Mesenchymal stem cell (in vitro differentiated cells and primary cell): ENCODE data around the gene FSD1L.
A peak's percentile ranks its signal among the peaks of the same experiment; 100 is the strongest.
"Not testable (repeated sequence)": the region's sequence is repeated elsewhere in the genome, so short reads cannot be mapped to it uniquely, and the experiment has no call there.

Experiments
- DNase-seq: peaks from one replicate; pipeline ENCODE4 v3.0.0-alpha.2; 2013
- H2AFZ ChIP-seq: one replicate; pipeline ENCODE4 v1.6.1; 2013; ENCODE audit warnings: low read depth, mild to moderate bottlenecking, control low read depth, inconsistent platforms, low read length, moderate library complexity
- H2AK5ac ChIP-seq: 2 replicates; pipeline ENCODE4 v1.6.1; 2013; ENCODE audit warnings: low read length, moderate library complexity, mild to moderate bottlenecking, inconsistent platforms; ENCODE audit not compliant: severe bottlenecking
- H2BK120ac ChIP-seq: one replicate; pipeline ENCODE4 v1.6.1; 2013; ENCODE audit warnings: low read depth, mild to moderate bottlenecking, inconsistent platforms, low read length, moderate library complexity
- H2BK12ac ChIP-seq, 2 experiments: one replicate each; pipeline ENCODE4 v1.6.1; 2013; ENCODE audit warnings: inconsistent platforms in 2 of 2, low read length in 2 of 2, mild to moderate bottlenecking in 2 of 2, moderate library complexity in 2 of 2, control low read depth in 1 of 2
- H2BK15ac ChIP-seq: one replicate; pipeline ENCODE4 v1.6.1; 2013; ENCODE audit warnings: mild to moderate bottlenecking, low read depth, inconsistent platforms; ENCODE audit not compliant: poor library complexity, severe bottlenecking
- H2BK5ac ChIP-seq: 2 replicates; pipeline ENCODE4 v1.6.1; 2013; ENCODE audit warnings: low read depth, mild to moderate bottlenecking, low read length, control low read depth, inconsistent platforms; ENCODE audit not compliant: poor library complexity, severe bottlenecking
- H3K14ac ChIP-seq, 2 experiments: one replicate each; pipeline ENCODE4 v1.6.1; 2013; ENCODE audit warnings: inconsistent platforms in 2 of 2, low read length in 2 of 2, control low read depth in 1 of 2, mild to moderate bottlenecking in 1 of 2, moderate library complexity in 1 of 2
- H3K18ac ChIP-seq, 2 experiments: one replicate each; pipeline ENCODE4 v1.6.1; 2013; ENCODE audit warnings: inconsistent platforms in 2 of 2, low read length in 2 of 2, control low read depth in 1 of 2, low read depth in 1 of 2, mild to moderate bottlenecking in 1 of 2
- H3K23ac ChIP-seq, 2 experiments: one replicate each; pipeline ENCODE4 v1.6.1; 2013; ENCODE audit warnings: inconsistent platforms in 2 of 2, low read length in 2 of 2, mild to moderate bottlenecking in 2 of 2, moderate library complexity in 2 of 2, control low read depth in 1 of 2
- H3K27ac ChIP-seq: 2 replicates; pipeline ENCODE4 v1.5.1; 2013; ENCODE audit warnings: mild to moderate bottlenecking, moderate library complexity, low read length, control low read depth, inconsistent platforms; ENCODE audit not compliant: poor library complexity, severe bottlenecking
- H3K27me3 ChIP-seq, 2 experiments: 2 replicates each; pipeline versions ENCODE4 v1.6.1 to v1.7.0; 2013; ENCODE audit warnings: low read length in 2 of 2, mild to moderate bottlenecking in 2 of 2, moderate library complexity in 2 of 2, control low read depth in 1 of 2, inconsistent platforms in 1 of 2; ENCODE audit not compliant: control insufficient read depth in 1 of 2, insufficient read depth in 1 of 2
- H3K36me3 ChIP-seq, 2 experiments: 2 replicates each; pipeline versions ENCODE4 v1.6.1 to v1.7.0; 2013; ENCODE audit warnings: low read length in 2 of 2, control low read depth in 1 of 2, inconsistent platforms in 1 of 2, low read depth in 1 of 2, mild to moderate bottlenecking in 1 of 2; ENCODE audit not compliant: insufficient read depth in 2 of 2, control insufficient read depth in 1 of 2
- H3K4ac ChIP-seq, 2 experiments: one replicate each; pipeline ENCODE4 v1.6.1; 2013; ENCODE audit warnings: inconsistent platforms in 2 of 2, low read length in 2 of 2, mild to moderate bottlenecking in 2 of 2, moderate library complexity in 2 of 2, control low read depth in 1 of 2, low read depth in 1 of 2
- H3K4me1 ChIP-seq: 2 replicates; pipeline ENCODE4 v1.6.1; 2013; ENCODE audit warnings: low read depth, low read length, control low read depth; ENCODE audit not compliant: control insufficient read depth, insufficient read depth
- H3K4me2 ChIP-seq: 2 replicates; pipeline ENCODE4 v1.6.1; 2013; ENCODE audit warnings: low read length, mild to moderate bottlenecking, inconsistent platforms; ENCODE audit not compliant: poor library complexity, severe bottlenecking
- H3K4me3 ChIP-seq, 2 experiments: 2 replicates each; pipeline versions ENCODE4 v1.5.1 to v1.7.0; 2013; ENCODE audit warnings: low read length in 2 of 2, mild to moderate bottlenecking in 2 of 2, control low read depth in 1 of 2, low read depth in 1 of 2; ENCODE audit not compliant: insufficient read depth in 1 of 2
- H3K79me1 ChIP-seq: replicated peaks from 2 replicates; pipeline ENCODE4 v1.6.1; 2013; ENCODE audit warnings: mild to moderate bottlenecking, control low read depth, low read length, inconsistent platforms; ENCODE audit not compliant: poor library complexity, severe bottlenecking
- H3K9ac ChIP-seq: 2 replicates; pipeline ENCODE4 v1.7.0; 2013; ENCODE audit warnings: mild to moderate bottlenecking, low read length, moderate library complexity
- H3K9me3 ChIP-seq: 2 replicates; pipeline ENCODE4 v1.7.0; 2013; ENCODE audit warnings: mild to moderate bottlenecking, low read length; ENCODE audit not compliant: control insufficient read depth
- H4K8ac ChIP-seq: one replicate; pipeline ENCODE4 v1.6.1; 2013; ENCODE audit warnings: inconsistent platforms, mild to moderate bottlenecking, low read length, moderate library complexity
- H4K91ac ChIP-seq: one replicate; pipeline ENCODE4 v1.6.1; 2013; ENCODE audit warnings: mild to moderate bottlenecking, low read length, inconsistent platforms
- WGBS: methylation state at CpG from one replicate; pipeline ENCODE4 v1.1.7; 2013; ENCODE audit warnings: mixed read lengths; 5-methylcytosine and 5-hydroxymethylcytosine counted together

The FSD1L gene

DNA sequence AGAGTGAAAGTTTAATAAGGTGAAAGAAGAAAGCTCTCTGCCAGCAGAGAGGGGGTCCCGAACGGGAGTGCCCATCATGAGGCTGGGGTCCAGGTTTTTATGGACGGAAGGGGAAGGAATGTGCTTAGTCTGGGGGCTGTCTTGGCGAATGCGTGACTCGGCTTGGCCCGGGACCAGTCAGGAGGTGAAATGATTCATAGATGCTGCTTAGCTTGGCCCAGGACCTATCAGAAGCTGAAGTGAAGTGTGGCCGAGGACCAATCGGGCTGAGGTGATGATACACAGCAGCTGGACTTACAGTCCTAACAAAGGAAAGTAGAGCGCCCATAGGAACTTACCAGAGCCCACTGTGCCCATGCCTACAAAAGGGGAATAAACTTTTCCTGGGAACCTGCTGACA, 106.2 kb downstream of the FSD1L start:
- no peak overlapping the region for H2AK5ac ChIP-seq
- no peak for DNase-seq
- no peak overlapping the region for H3K27ac ChIP-seq
- no peak overlapping the region for H2BK15ac ChIP-seq
- no peak overlapping the region for H3K4me2 ChIP-seq
- H2AFZ ChIP-seq, result no peak overlapping the region
- H3K79me1 ChIP-seq, result peaks cover 6% of the 10 kb centered on the region
- H3K4me3 ChIP-seq, result no peak overlapping the region
- no peak overlapping the region for H3K23ac ChIP-seq
- no peaks in the 10 kb centered on the region for H3K4me1 ChIP-seq
- no peak overlapping the region for H4K8ac ChIP-seq
- 97% methylated on average over 10 of the region's 10 CpGs for WGBS
- H3K9me3 ChIP-seq, result no peaks in the 10 kb centered on the region
- peaks cover 4% of the 10 kb centered on the region in 2 experiments for H3K36me3 ChIP-seq
- H3K4ac ChIP-seq, result no peak overlapping the region
- no peak overlapping the region for H3K18ac ChIP-seq
- no peak overlapping the region for H2BK12ac ChIP-seq
- H2BK5ac ChIP-seq, result no peak overlapping the region
- no peak overlapping the region for H3K9ac ChIP-seq
- no peak overlapping the region for H3K14ac ChIP-seq
- no peak overlapping the region for H4K91ac ChIP-seq
- no peak overlapping the region for H2BK120ac ChIP-seq
- no peaks in the 10 kb centered on the region for H3K27me3 ChIP-seq

DNA sequence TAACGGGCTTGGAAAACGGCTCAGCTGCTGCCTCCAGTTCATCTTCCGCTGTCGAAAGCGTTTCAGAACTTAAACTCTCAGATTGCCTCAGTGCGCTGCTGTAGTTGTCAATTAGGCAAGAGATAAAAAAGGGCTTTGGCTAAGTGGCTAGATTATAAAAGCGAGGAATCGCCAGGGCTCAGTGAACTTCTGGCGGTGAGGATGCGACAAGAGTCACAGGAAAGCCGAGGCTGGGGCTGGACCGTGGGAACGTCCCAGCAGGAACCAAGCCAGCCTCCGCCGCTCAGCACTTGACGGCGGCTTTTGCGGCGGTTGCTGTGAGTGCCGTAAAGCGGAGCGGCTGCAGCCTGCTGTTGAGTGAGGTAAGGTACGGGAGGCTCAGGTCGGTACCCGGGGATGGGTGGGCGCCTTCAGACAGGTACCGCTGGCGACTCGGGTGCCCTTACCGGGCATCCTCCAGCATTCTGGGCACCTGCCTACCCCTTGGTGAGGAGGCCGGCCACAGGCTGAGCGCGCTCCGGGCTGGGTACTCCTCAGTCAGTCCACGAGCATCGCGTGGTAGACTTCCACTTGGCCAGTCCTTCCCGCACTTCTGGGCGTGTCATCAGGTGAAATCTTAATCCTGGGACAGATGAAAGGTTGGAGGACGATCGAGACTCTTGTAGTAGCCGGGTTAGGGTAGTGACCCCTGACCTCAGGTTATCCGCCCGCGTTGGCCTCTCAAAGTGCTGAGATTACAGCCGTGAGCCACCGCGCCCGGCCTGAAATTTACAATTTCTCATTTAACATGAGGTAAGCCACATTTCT, 110.2 kb downstream of the FSD1L start, which contains the start of gene FKTN:
Gene FKTN, plus strand, starts transcription at position 328 of the 807 bp plus-strand sequence. CDS start 16,902 bp downstream, outside the sequence.
- Histone ChIP-seq H3K9ac (peak within 1 kb of the TSS; percentile 88), H3K4me1 (no peaks in the 10 kb centered on the region), H4K91ac (no peak within 1 kb of the TSS), H3K27ac (peak within 1 kb of the TSS; percentile 46), H3K23ac (no peak within 1 kb of the TSS), H2AK5ac (no peak within 1 kb of the TSS), H4K8ac (peak within 1 kb of the TSS; percentile 94), H2AFZ (peak within 1 kb of the TSS; percentile 90), H3K4ac (peak within 1 kb of the TSS in 1 of 2 experiments; percentile 65), H3K9me3 (no peaks in the 10 kb centered on the region), H3K27me3 (no peaks in the 10 kb centered on the region), H2BK12ac (no peak within 1 kb of the TSS), H3K36me3 (peaks cover 4 to 6% of the 10 kb centered on the region in 2 experiments), H2BK120ac (no peak within 1 kb of the TSS), H2BK15ac (no peak within 1 kb of the TSS), H3K4me2 (peak within 1 kb of the TSS; percentile 87), H3K79me1 (peaks cover 13% of the 10 kb centered on the region), H3K14ac (peak within 1 kb of the TSS in 1 of 2 experiments; percentile 37), H3K4me3 (peak within 1 kb of the TSS; percentile 88 to 99), H2BK5ac (no peak within 1 kb of the TSS), H3K18ac (peak within 1 kb of the TSS; percentile 37 to 90)
- WGBS, result 3% methylated on average over 45 of the region's 49 CpGs
- DNase-seq, result peak; percentile 91

DNA sequence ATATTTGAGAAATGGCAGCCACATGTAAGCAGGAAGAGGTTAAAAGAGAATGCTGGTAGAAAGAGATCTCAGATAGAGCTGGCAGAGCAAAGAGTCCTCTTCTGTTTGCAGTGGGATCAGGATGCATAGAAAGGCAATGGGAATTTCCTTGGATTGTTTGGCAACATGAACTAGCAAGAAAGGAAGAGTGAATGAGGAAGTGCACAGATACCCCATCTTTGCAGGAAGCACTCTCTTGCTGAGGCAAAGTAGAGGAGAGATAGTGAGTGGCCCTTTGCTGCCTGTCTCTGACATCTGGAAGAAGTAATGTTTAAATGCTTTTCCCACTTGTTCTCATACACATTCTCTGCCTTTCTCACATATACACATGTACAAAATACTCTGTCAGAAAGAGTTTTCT, 124.6 kb downstream of the FSD1L start:
- Histone ChIP-seq H3K79me1 (peaks cover 2% of the 10 kb centered on the region), H3K4me3 (no peak overlapping the region), H2BK120ac (no peak overlapping the region), H3K9ac (no peak overlapping the region), H2AFZ (no peak overlapping the region), H3K27me3 (no peaks in the 10 kb centered on the region), H2BK15ac (no peak overlapping the region), H3K27ac (no peak overlapping the region), H3K4ac (no peak overlapping the region), H3K23ac (no peak overlapping the region), H2BK12ac (no peak overlapping the region), H3K4me1 (no peaks in the 10 kb centered on the region), H2BK5ac (no peak overlapping the region), H4K8ac (no peak overlapping the region), H3K4me2 (no peak overlapping the region), H2AK5ac (no peak overlapping the region), H3K9me3 (peaks cover 4% of the 10 kb centered on the region), H3K36me3 (peaks cover 0 to 27% of the 10 kb centered on the region in 2 experiments), H4K91ac (no peak overlapping the region), H3K14ac (no peak overlapping the region), H3K18ac (no peak overlapping the region)
- no peak for DNase-seq

DNA sequence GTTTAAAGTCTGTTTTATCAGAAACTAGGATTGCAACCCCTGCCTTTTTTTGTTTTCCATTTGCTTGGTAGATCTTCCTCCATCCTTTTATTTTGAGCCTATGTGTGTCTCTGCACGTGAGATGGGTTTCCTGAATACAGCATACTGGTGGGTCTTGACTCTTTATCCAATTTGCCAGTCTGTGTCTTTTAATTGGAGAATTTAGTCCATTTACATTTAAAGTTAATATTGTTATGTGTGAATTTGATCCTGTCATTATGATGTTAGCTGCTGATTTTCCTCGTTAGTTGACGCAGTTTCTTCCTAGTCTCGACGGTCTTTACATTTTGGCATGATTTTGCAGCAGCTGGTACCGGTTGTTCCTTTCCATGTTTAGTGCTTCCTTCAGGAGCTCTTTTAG, 132.1 kb downstream of the FSD1L start:
- H3K36me3 ChIP-seq, H2BK15ac ChIP-seq, DNase-seq, H3K4me1 ChIP-seq, H3K14ac ChIP-seq, H3K4ac ChIP-seq, H4K8ac ChIP-seq, H3K18ac ChIP-seq, H2BK5ac ChIP-seq, H3K79me1 ChIP-seq, H3K4me3 ChIP-seq, H3K4me2 ChIP-seq, H3K9ac ChIP-seq, H3K27me3 ChIP-seq, H2BK120ac ChIP-seq, H3K23ac ChIP-seq, H2AFZ ChIP-seq, H2BK12ac ChIP-seq, H3K27ac ChIP-seq, H2AK5ac ChIP-seq, H3K9me3 ChIP-seq, H4K91ac ChIP-seq: not testable (repeated sequence)
- no CpG with 5 or more reads among the region's 6 CpGs for WGBS
